H1 (cell line): ENCODE measurements around the gene PITRM1. TPM values are rescaled to one million over a fixed set of nuclear protein-coding genes. Genes with fewer than 3 reads are reported as not detected.

ENCODE experiments used
- CTCF ChIA-PET: fragments of 300-600 bp; sonication (Branson Sonifier 250); formaldehyde crosslinking; loops from one replicate; lab custom pipeline; 2021; ENCODE audit not compliant: partially characterized antibody; lab: Charles Lee
- POLR2A ChIA-PET: fragments of 300-600 bp; sonication (Branson Sonifier 250); formaldehyde crosslinking; loops from one replicate; lab custom pipeline; 2021; ENCODE audit warnings: inconsistent platforms; ENCODE audit not compliant: partially characterized antibody; lab: Charles Lee
- DNase-seq, 2 experiments: peaks; one replicate each; pipeline versions ENCODE4 v3.0.0 to v3.0.0-alpha.2; 2010 to 2022; ENCODE audit warnings: low spot score in 2 of 2, low read depth in 1 of 2, mixed read lengths in 1 of 2
- FAIRE-seq: peaks from 2 replicates; lab custom pipeline; 2011; peaks lifted over from hg19 to GRCh38; lab: Jason Lieb, UNC
- H2AFZ ChIP-seq: 2 replicates; pipeline ENCODE4 v1.8.1; 2012; ENCODE audit warnings: low read length, inconsistent platforms
- H2AK5ac ChIP-seq: 2 replicates; pipeline ENCODE4 v1.6.1; 2013; ENCODE audit warnings: low read depth, low read length
- H2BK120ac ChIP-seq: replicated peaks from 2 replicates; pipeline ENCODE3; 2013; ENCODE audit warnings: low read depth, low read length, inconsistent platforms
- H2BK12ac ChIP-seq: 2 replicates; pipeline ENCODE4 v1.6.1; 2013; ENCODE audit warnings: low read depth, low read length
- H2BK15ac ChIP-seq: 2 replicates; pipeline ENCODE4 v1.6.1; 2013; ENCODE audit warnings: low read length
- H2BK20ac ChIP-seq: 2 replicates; pipeline ENCODE4 v1.6.1; 2013; ENCODE audit warnings: low read length
- H2BK5ac ChIP-seq: 2 replicates; pipeline ENCODE4 v1.6.1; 2013; ENCODE audit warnings: low read depth, low read length
- H3K14ac ChIP-seq: 2 replicates; pipeline ENCODE4 v1.6.1; 2013; ENCODE audit warnings: inconsistent platforms; ENCODE audit not compliant: insufficient read length
- H3K18ac ChIP-seq: 2 replicates; pipeline ENCODE4 v1.6.1; 2013; ENCODE audit warnings: low read length; ENCODE audit errors: extremely low read depth
- H3K23ac ChIP-seq: 2 replicates; pipeline ENCODE4 v1.6.1; 2013; ENCODE audit warnings: inconsistent platforms; ENCODE audit not compliant: insufficient read length
- H3K23me2 ChIP-seq: 2 replicates; pipeline ENCODE4 v1.6.1; 2013; ENCODE audit warnings: low read depth, low read length
- H3K27ac ChIP-seq: 2 replicates; pipeline ENCODE4 v1.6.1; 2011; ENCODE audit warnings: low read depth, low read length, inconsistent platforms
- H3K27me3 ChIP-seq, 4 experiments: replicated peaks in 1 of 4; 1 replicate in 1 of 4; 2 replicates in 3 of 4; pipeline versions ENCODE4 v1.6.1 to v1.8.1; 2011 to 2013; ENCODE audit warnings: low read length in 3 of 4, mild to moderate bottlenecking in 3 of 4, inconsistent platforms in 2 of 4, mixed read lengths in 2 of 4, moderate library complexity in 1 of 4; ENCODE audit not compliant: control insufficient read depth in 3 of 4, insufficient read depth in 3 of 4; ENCODE audit errors: extremely low read depth in 1 of 4
- H3K36me3 ChIP-seq, 4 experiments: 2 replicates each; pipeline versions ENCODE4 v1.6.1 to v1.8.1; 2011 to 2013; ENCODE audit warnings: mild to moderate bottlenecking in 4 of 4, low read length in 3 of 4, moderate library complexity in 2 of 4, control low read depth in 1 of 4, inconsistent platforms in 1 of 4; ENCODE audit not compliant: insufficient read depth in 4 of 4, control insufficient read depth in 2 of 4
- H3K4ac ChIP-seq: replicated peaks from 2 replicates; pipeline ENCODE3; 2013; ENCODE audit warnings: low read length, low read depth, mixed read lengths, inconsistent platforms; ENCODE audit not compliant: insufficient read length
- H3K4me1 ChIP-seq, 4 experiments: replicated peaks in 1 of 4; 1 replicate in 1 of 4; 2 replicates in 3 of 4; pipeline versions ENCODE4 v1.6.1 to v1.8.1; 2011 to 2013; ENCODE audit warnings: low read length in 3 of 4, inconsistent platforms in 2 of 4, mixed read lengths in 1 of 4; ENCODE audit not compliant: insufficient read depth in 4 of 4, control insufficient read depth in 3 of 4
- H3K4me2 ChIP-seq, 2 experiments: 2 replicates each; pipeline versions ENCODE4 v1.6.1 to v1.8.1; 2011 to 2013; ENCODE audit warnings: low read depth in 2 of 2, low read length in 2 of 2, control low read depth in 1 of 2, inconsistent platforms in 1 of 2, mild to moderate bottlenecking in 1 of 2; ENCODE audit not compliant: insufficient read depth in 1 of 2
- H3K4me3 ChIP-seq, 4 experiments: fragments of 200-600, 300-600 bp in 1 of 4; sonication (generic), shearing (Covaris generic), sonication (Bioruptor Twin) in 1 of 4; 2 replicates each; pipeline versions ENCODE4 v1.5.1 to v1.8.1; 2011 to 2016; ENCODE audit warnings: low read length in 4 of 4, low read depth in 3 of 4, control low read depth in 2 of 4, inconsistent platforms in 2 of 4, mild to moderate bottlenecking in 2 of 4, mixed read lengths in 1 of 4, moderate library complexity in 1 of 4; ENCODE audit not compliant: insufficient read depth in 2 of 4; ENCODE audit errors: extremely low read depth in 1 of 4
- H3K56ac ChIP-seq: replicated peaks from 2 replicates; pipeline ENCODE3; 2013; ENCODE audit warnings: low read depth, mild to moderate bottlenecking, mixed read lengths, low read length, inconsistent platforms; ENCODE audit not compliant: insufficient read length
- H3K79me1 ChIP-seq: 2 replicates; pipeline ENCODE4 v1.6.1; 2013; ENCODE audit warnings: low read depth, low read length, control low read depth
- H3K79me2 ChIP-seq, 2 experiments: 2 replicates each; pipeline versions ENCODE4 v1.6.1 to v1.8.1; 2012 to 2013; ENCODE audit warnings: low read length in 2 of 2, mild to moderate bottlenecking in 2 of 2, inconsistent platforms in 1 of 2; ENCODE audit not compliant: insufficient read depth in 2 of 2, control insufficient read depth in 1 of 2
- H3K9ac ChIP-seq, 4 experiments: replicated peaks in 1 of 4; 1 replicate in 1 of 4; 2 replicates in 3 of 4; pipeline versions ENCODE4 v1.6.1 to v1.8.1; 2011 to 2013; ENCODE audit warnings: low read depth in 3 of 4, low read length in 3 of 4, control low read depth in 2 of 4, mild to moderate bottlenecking in 2 of 4, moderate library complexity in 2 of 4, inconsistent platforms in 1 of 4; ENCODE audit errors: extremely low read depth in 1 of 4
- H3K9me3 ChIP-seq, 2 experiments: 2 replicates each; pipeline versions ENCODE4 v1.6.1 to v1.8.1; 2012 to 2013; ENCODE audit warnings: mild to moderate bottlenecking in 2 of 2, moderate library complexity in 2 of 2, control low read depth in 1 of 2, inconsistent platforms in 1 of 2, low read depth in 1 of 2, low read length in 1 of 2, mixed read lengths in 1 of 2; ENCODE audit not compliant: insufficient read depth in 2 of 2
- H4K20me1 ChIP-seq, 2 experiments: replicated peaks in 1 of 2; 2 replicates each; pipeline versions ENCODE3 to v1.8.1; 2011 to 2013; ENCODE audit warnings: inconsistent platforms in 2 of 2, low read length in 2 of 2, mild to moderate bottlenecking in 1 of 2; ENCODE audit not compliant: insufficient read depth in 2 of 2, control insufficient read depth in 1 of 2
- H4K5ac ChIP-seq: 2 replicates; pipeline ENCODE4 v1.6.1; 2013; ENCODE audit warnings: low read length, low read depth, mixed read lengths, inconsistent platforms; ENCODE audit not compliant: insufficient read length
- H4K8ac ChIP-seq: 2 replicates; pipeline ENCODE4 v1.8.0; 2013; ENCODE audit warnings: mild to moderate bottlenecking, moderate library complexity, low read length, inconsistent platforms; ENCODE audit not compliant: insufficient read depth; ENCODE audit errors: extremely low read depth
- H4K91ac ChIP-seq: replicated peaks from 2 replicates; pipeline ENCODE3; 2013; ENCODE audit warnings: low read length, mixed read lengths, inconsistent platforms; ENCODE audit not compliant: insufficient read length
- CBX8 ChIP-seq: fragments of 300-800, 300-1000 bp; sonication (generic); IDR thresholded peaks from 2 replicates; pipeline ENCODE4 v1.7.1; 2016; ENCODE audit warnings: low read depth, low read length, borderline replicate concordance
- E2F6 ChIP-seq: IDR thresholded peaks from 2 replicates; pipeline ENCODE4 v1.6.1; 2012; ENCODE audit warnings: inconsistent platforms
- GTF2F1 ChIP-seq: IDR thresholded peaks from 2 replicates; pipeline ENCODE4 v1.6.1; 2012; ENCODE audit warnings: low read depth, low read length, improper control_type of control experiment, borderline replicate concordance
- MAFK ChIP-seq: IDR thresholded peaks from 2 replicates; pipeline ENCODE4 v1.6.1; 2012; ENCODE audit warnings: low read depth, mild to moderate bottlenecking, improper control_type of control experiment, low read length
- NRF1 ChIP-seq: IDR thresholded peaks from 2 replicates; pipeline ENCODE4 v1.6.1; 2011; ENCODE audit warnings: mild to moderate bottlenecking, low read depth, low read length, improper control_type of control experiment
- RBBP5 ChIP-seq: IDR thresholded peaks from 2 replicates; pipeline ENCODE4 v1.7.1; 2012; ENCODE audit warnings: low read depth, mild to moderate bottlenecking, inconsistent platforms, low read length, moderate library complexity, borderline replicate concordance
- SIN3A ChIP-seq, 2 experiments: IDR thresholded peaks in 1 of 2; conservative IDR thresholded peaks in 1 of 2; 2 replicates each; pipeline ENCODE4 v1.6.1; 2011 to 2012; ENCODE audit warnings: low read length in 2 of 2, improper control_type of control experiment in 1 of 2, low read depth in 1 of 2, mild to moderate bottlenecking in 1 of 2
- SIX5 ChIP-seq: IDR thresholded peaks from 2 replicates; pipeline ENCODE4 v1.6.1; 2011; ENCODE audit warnings: mild to moderate bottlenecking, low read depth, low read length
- SRF ChIP-seq: IDR thresholded peaks from 2 replicates; pipeline ENCODE4 v1.6.1; 2011; ENCODE audit warnings: mild to moderate bottlenecking, low read depth, low read length, moderate library complexity
- WGBS, 2 experiments: shearing (Covaris generic) in 1 of 2; methylation state at CpG; one replicate each; pipeline versions ENCODE4 v1.1.6 to v1.1.7; 2013 to 2015; ENCODE audit warnings: low lambda C conversion rate in 2 of 2, mixed read lengths in 2 of 2, inconsistent platforms in 1 of 2, low coverage in 1 of 2, missing lambda C conversion rate in 1 of 2; ENCODE audit not compliant: insufficient replicate concordance in 2 of 2, insufficient coverage in 1 of 2, insufficient read length in 1 of 2; ENCODE audit errors: extremely low coverage in 1 of 2, missing lambda C conversion rate in 1 of 2; 5-methylcytosine and 5-hydroxymethylcytosine counted together
- polyA plus RNA-seq, 7 experiments: library from polyadenylated mRNA; depleted of rRNA in 3 of 7; stranded (reverse) in 5 of 7; unstranded in 2 of 7; fragments of >200 nt in 5 of 7; fragments of 200-250 nt in 2 of 7; gene quantifications; 1 replicate in 5 of 7; 2 replicates in 1 of 7; 4 replicates in 1 of 7; pipeline versions ENCODE4 v1.2.1 to v1.2.3, GENCODE V29; 2011 to 2013; ENCODE audit warnings: missing spikeins in 2 of 7, mixed read lengths in 2 of 7
- total RNA-seq: library from RNA; stranded (reverse); fragmentation: NEBNext Ultra II Directional; extraction: Animal tissue kit (Norgen Biotek cat#: 25700); gene quantifications from 2 replicates; pipeline ENCODE4 v1.2.1, GENCODE V29; 2021

Gene PITRM1
- total and polyA plus RNA-seq, 2 of the 8 experiments (the other 6 are each of a cell fraction or from before 2014, with no cell fraction given): 18.6 to 31.5 TPM

GRCh38 chr10:3104251-3104918 lies 68.2 kb downstream of the PITRM1 start:
- ChIA-PET POLR2A (no interaction called here), CTCF (no interaction called here)
- no peak overlapping the region; the same call in 1 of the 2 replicates for H3K18ac ChIP-seq
- H3K36me3 ChIP-seq: peaks cover 20 to 83% (median 56%) of the 10 kb centered on the region in 4 experiments
- no peak overlapping the region for H4K91ac ChIP-seq
- 93% methylated on average over 27 of the region's 28 CpGs; no CpG with 5 or more reads in 1 of the 2 experiments for WGBS, 2 experiments
- no peaks in the 10 kb centered on the region for H3K9me3 ChIP-seq
- no peak overlapping the region for H2BK12ac ChIP-seq
- no peak overlapping the region for H3K4me2 ChIP-seq
- no peak overlapping the region for H2BK5ac ChIP-seq
- no peak for DNase-seq
- H2BK20ac ChIP-seq: no peak overlapping the region
- H3K79me1 ChIP-seq: peaks cover 2% of the 10 kb centered on the region
- H2AFZ ChIP-seq: no peak overlapping the region
- H3K14ac ChIP-seq: no peak overlapping the region
- TF ChIP-seq SIN3A (conservative IDR thresholded peaks at IDR 0.05 in 1 of 2, IDR thresholded peaks at IDR 0.05 in 1 of 2; ENCODE audit: low read depth in 1 of 2, low read length in 2 of 2): no peak
- no peak for TF ChIP-seq MAFK
- no peak for TF ChIP-seq RBBP5
- no peak for TF ChIP-seq E2F6
- no peak for TF ChIP-seq SRF
- TF ChIP-seq CBX8: no peak
- TF ChIP-seq SIX5: no peak
- no peak for TF ChIP-seq GTF2F1
- no peak for TF ChIP-seq NRF1
- no peaks in the 10 kb centered on the region for H3K27me3 ChIP-seq
- no peak overlapping the region for H3K27ac ChIP-seq
- no peak overlapping the region for H2BK15ac ChIP-seq
- peaks cover 0 to 4% (median 0%) of the 10 kb centered on the region in 4 experiments; a peak in 1 of 7 replicates for H3K4me1 ChIP-seq
- H4K5ac ChIP-seq: no peak overlapping the region
- no peak for FAIRE-seq
- H4K8ac ChIP-seq: peak overlapping the region; percentile 85; the same call in 1 of the 2 replicates
- H3K23me2 ChIP-seq: peaks cover 4% of the 10 kb centered on the region; the same call in 1 of the 2 replicates
- H3K79me2 ChIP-seq: peaks cover 0 to 7% of the 10 kb centered on the region in 2 experiments; a peak in 2 of 4 replicates
- peaks cover 3 to 17% of the 10 kb centered on the region in 2 experiments for H4K20me1 ChIP-seq
- H3K4me3 ChIP-seq: no peak overlapping the region
- no peak overlapping the region for H2BK120ac ChIP-seq
- no peak overlapping the region for H3K4ac ChIP-seq
- no peak overlapping the region for H3K56ac ChIP-seq
- H2AK5ac ChIP-seq: no peak overlapping the region
- H3K9ac ChIP-seq: no peak overlapping the region
- H3K23ac ChIP-seq: no peak overlapping the region
